Activated CD4-positive, alpha-beta T cell treated with anti-CD3 and anti-CD28 coated beads, Interleukin-2, amount 10 ng/mL, durations not matched to agents 24 days and 14 days (primary cell): ENCODE results near the gene ZBTB7A. TPM values are rescaled to one million over a fixed set of nuclear protein-coding genes. Genes with fewer than 3 reads are reported as not detected.

ENCODE experiments used
- total RNA-seq: library from RNA; stranded (reverse); gene quantifications from 2 replicates; pipeline ENCODE4 v1.2.3, GENCODE V29; 2022

The ZBTB7A gene
- total RNA-seq, 1 donor from 2014 or later = 39.6 TPM

Other genes starting within 250 kb of the ZBTB7A start
- gene ZFR2, start 197.9 kb downstream of the ZBTB7A start, total RNA-seq = not detected in 2 replicates
- gene ATCAY, start 186.2 kb downstream of the ZBTB7A start, total RNA-seq = not detected in 2 replicates
- not detected in 2 replicates for gene NMRK2, start 133.8 kb downstream of the ZBTB7A start, total RNA-seq
- 45.6 and 46.7 TPM in 2 replicates for gene DAPK3, start 95.8 kb downstream of the ZBTB7A start, total RNA-seq
- 2,394 and 2,438 TPM in 2 replicates for gene EEF2, start 81.4 kb downstream of the ZBTB7A start, total RNA-seq
- 32.2 and 33.2 TPM in 2 replicates for gene PIAS4, start 59.2 kb downstream of the ZBTB7A start, total RNA-seq
- gene MAP2K2, start 57.2 kb upstream of the ZBTB7A start, total RNA-seq = 125 and 135 TPM in 2 replicates
- gene CREB3L3, start 86.7 kb upstream of the ZBTB7A start, total RNA-seq = 0.12 TPM in 1 of 2 replicates, not detected in the other
- gene SIRT6, start 115.7 kb upstream of the ZBTB7A start, total RNA-seq = 39.8 and 48.0 TPM in 2 replicates
- 0.50 and 0.72 TPM in 2 replicates for gene ANKRD24, start 115.8 kb upstream of the ZBTB7A start, total RNA-seq
- 44.0 and 45.0 TPM in 2 replicates for gene EBI3, start 162.6 kb upstream of the ZBTB7A start, total RNA-seq
- 35.5 and 38.2 TPM in 2 replicates for gene YJU2, start 180.2 kb upstream of the ZBTB7A start, total RNA-seq
- not detected in 2 replicates for gene SHD, start 212.4 kb upstream of the ZBTB7A start, total RNA-seq
- 13.3 and 14.0 TPM in 2 replicates for gene TMIGD2, start 235.5 kb upstream of the ZBTB7A start, total RNA-seq
- gene FSD1, start 237.7 kb upstream of the ZBTB7A start, total RNA-seq = 44.2 and 44.3 TPM in 2 replicates